C4-2B (cell line): ENCODE measurements around the gene ACHE.

ENCODE experiments used
- ZFX ChIP-seq: fragments of 450-650 bp; IDR thresholded peaks from 2 replicates; pipeline ENCODE4 v1.6.1; 2017
- TF ChIP-seq, protein P1 (sequence below): fragments of 450-650 bp; conservative IDR thresholded peaks from 2 replicates; pipeline ENCODE4 v1.5.1; 2017; ENCODE audit warnings: mild to moderate bottlenecking

DNA sequence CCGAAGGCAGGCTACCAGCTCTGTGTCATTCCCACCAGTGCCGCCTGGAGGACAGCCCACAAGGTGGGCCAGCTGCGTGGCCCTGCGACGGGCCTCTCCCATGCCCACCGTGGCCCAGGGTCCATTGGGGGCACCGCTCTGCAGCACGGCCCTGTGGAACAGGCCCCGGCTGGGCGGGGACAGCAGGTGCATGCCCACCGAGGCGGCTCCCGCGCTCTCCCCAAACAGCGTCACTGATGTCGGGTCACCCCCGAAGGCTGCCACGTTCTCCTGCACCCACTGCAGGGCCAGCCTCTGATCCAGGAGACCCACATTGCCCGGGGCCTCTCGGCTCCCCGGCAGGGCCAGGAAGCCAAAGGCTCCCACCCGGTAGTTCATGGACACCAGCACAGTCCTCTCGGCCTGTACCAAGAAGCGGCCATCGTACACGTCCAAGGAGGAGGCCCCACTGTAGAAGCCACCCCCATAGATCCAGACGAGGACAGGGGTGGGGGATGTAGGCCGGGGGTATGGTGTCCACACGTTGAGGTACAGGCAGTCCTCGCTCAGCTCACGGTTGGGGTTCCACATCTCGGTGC is 2.3 kb downstream of the ACHE start:
- TF ChIP-seq, protein P1, sequence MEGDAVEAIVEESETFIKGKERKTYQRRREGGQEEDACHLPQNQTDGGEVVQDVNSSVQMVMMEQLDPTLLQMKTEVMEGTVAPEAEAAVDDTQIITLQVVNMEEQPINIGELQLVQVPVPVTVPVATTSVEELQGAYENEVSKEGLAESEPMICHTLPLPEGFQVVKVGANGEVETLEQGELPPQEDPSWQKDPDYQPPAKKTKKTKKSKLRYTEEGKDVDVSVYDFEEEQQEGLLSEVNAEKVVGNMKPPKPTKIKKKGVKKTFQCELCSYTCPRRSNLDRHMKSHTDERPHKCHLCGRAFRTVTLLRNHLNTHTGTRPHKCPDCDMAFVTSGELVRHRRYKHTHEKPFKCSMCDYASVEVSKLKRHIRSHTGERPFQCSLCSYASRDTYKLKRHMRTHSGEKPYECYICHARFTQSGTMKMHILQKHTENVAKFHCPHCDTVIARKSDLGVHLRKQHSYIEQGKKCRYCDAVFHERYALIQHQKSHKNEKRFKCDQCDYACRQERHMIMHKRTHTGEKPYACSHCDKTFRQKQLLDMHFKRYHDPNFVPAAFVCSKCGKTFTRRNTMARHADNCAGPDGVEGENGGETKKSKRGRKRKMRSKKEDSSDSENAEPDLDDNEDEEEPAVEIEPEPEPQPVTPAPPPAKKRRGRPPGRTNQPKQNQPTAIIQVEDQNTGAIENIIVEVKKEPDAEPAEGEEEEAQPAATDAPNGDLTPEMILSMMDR: no peak
- TF ChIP-seq ZFX: no peak
